Vagina (tissue), 2 donors: ENCODE measurements around the gene HSPD1.

Source experiments
- POLR2A ChIP-seq, 2 donors: fragments of 450-650 bp; IDR thresholded peaks; one replicate each; pipeline ENCODE4 v1.6.1; 2017; ENCODE audit warnings: antibody characterized with exemption in 2 of 2, mild to moderate bottlenecking in 2 of 2, moderate library complexity in 2 of 2
- TF ChIP-seq, protein P1 (sequence below), 3 experiments: fragments of 450-650 bp in 2 of 3; fragments of 200-600 bp in 1 of 3; sonication (generic) in 1 of 3; IDR thresholded peaks; one replicate each; pipeline ENCODE4 v1.5.1; 2017 to 2019; ENCODE audit warnings: antibody characterized with exemption in 3 of 3, mild to moderate bottlenecking in 2 of 3, moderate library complexity in 2 of 3

DNA sequence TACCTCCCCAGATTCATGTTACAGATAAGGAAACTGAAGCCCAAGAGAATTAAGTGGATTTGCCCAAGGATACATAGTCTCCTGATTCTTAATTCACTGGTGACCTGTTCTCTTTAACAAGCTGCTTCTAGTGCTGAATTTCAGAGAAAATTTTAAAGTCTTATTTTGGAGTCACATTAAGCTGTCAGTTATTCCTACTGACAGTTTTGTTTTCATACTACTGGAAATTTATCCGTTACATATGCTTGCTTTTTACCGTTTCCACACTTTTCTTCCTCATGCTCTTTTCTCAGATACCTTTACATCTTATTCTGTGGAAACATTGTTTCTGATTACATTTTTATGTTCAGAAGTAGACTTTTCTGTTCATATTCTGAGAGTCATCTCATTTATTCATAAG, 17.5 kb upstream of the HSPD1 start:
- TF ChIP-seq, protein P1, sequence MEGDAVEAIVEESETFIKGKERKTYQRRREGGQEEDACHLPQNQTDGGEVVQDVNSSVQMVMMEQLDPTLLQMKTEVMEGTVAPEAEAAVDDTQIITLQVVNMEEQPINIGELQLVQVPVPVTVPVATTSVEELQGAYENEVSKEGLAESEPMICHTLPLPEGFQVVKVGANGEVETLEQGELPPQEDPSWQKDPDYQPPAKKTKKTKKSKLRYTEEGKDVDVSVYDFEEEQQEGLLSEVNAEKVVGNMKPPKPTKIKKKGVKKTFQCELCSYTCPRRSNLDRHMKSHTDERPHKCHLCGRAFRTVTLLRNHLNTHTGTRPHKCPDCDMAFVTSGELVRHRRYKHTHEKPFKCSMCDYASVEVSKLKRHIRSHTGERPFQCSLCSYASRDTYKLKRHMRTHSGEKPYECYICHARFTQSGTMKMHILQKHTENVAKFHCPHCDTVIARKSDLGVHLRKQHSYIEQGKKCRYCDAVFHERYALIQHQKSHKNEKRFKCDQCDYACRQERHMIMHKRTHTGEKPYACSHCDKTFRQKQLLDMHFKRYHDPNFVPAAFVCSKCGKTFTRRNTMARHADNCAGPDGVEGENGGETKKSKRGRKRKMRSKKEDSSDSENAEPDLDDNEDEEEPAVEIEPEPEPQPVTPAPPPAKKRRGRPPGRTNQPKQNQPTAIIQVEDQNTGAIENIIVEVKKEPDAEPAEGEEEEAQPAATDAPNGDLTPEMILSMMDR (IDR thresholded peaks at IDR 0.05), result no peak
- no peak for TF ChIP-seq POLR2A (IDR thresholded peaks at IDR 0.05)
